Right atrium auricular region (tissue), 2 donors: ENCODE results near the gene ADGRG6. TPM values are rescaled to one million over a fixed set of nuclear protein-coding genes. Genes with fewer than 3 reads are reported as not detected.

Source experiments
- DNase-seq: peaks from one replicate; pipeline ENCODE4 v3.0.0-alpha.2; 2019; ENCODE audit warnings: low spot score
- H3K27ac ChIP-seq, 2 donors: fragments of 200-600 bp; sonication (generic); 1 replicate in 1 of 2; 2 replicates in 1 of 2; pipeline ENCODE4 v1.5.1; 2016 to 2019
- H3K27me3 ChIP-seq, 2 donors: fragments of 200-600 bp; sonication (generic); one replicate each; pipeline versions ENCODE4 v1.5.1 to v1.6.0; 2017 to 2019
- H3K36me3 ChIP-seq: fragments of 200-600 bp; sonication (generic); one replicate; pipeline ENCODE4 v1.5.1; 2016
- H3K4me1 ChIP-seq, 2 donors: fragments of 200-600 bp; sonication (generic); one replicate each; pipeline versions ENCODE4 v1.5.1 to v1.6.0; 2017 to 2019
- H3K4me3 ChIP-seq, 2 donors: fragments of 200-600 bp; sonication (generic); 1 replicate in 1 of 2; 2 replicates in 1 of 2; pipeline ENCODE4 v1.5.1; 2017 to 2019; ENCODE audit warnings: mild to moderate bottlenecking in 1 of 2, moderate library complexity in 1 of 2
- H3K9me3 ChIP-seq, 2 donors: fragments of 200-600 bp; sonication (generic); one replicate each; pipeline ENCODE4 v1.5.1; 2019
- CTCF ChIP-seq, 2 donors: fragments of 200-600 bp; sonication (generic); IDR thresholded peaks; one replicate each; pipeline ENCODE4 v1.5.1; 2019; ENCODE audit warnings: antibody characterized with exemption in 2 of 2
- total RNA-seq, 2 donors: library from RNA; depleted of rRNA; stranded (reverse); fragments of >200 nt; gene quantifications; one replicate each; pipeline ENCODE4 v1.1.0, GENCODE V29; 2016

Gene ADGRG6
- total RNA-seq, 2 donors from 2014 or later, result 9.2 to 20.6 TPM

GRCh38 chr6:142374091-142374770 lies 72.4 kb downstream of the ADGRG6 start:
- no peaks in the 10 kb centered on the region for H3K27me3 ChIP-seq
- H3K36me3 ChIP-seq, result no peaks in the 10 kb centered on the region
- H3K4me3 ChIP-seq, result no peak overlapping the region
- H3K4me1 ChIP-seq, result peaks cover 0 to 13% of the 10 kb centered on the region in 2 donors
- H3K9me3 ChIP-seq, result no peaks in the 10 kb centered on the region
- no peak for DNase-seq
- no peak overlapping the region for H3K27ac ChIP-seq
- TF ChIP-seq CTCF (IDR thresholded peaks at IDR 0.05), result no peak

- Histone ChIP-seq H3K4me3 (no peak overlapping the region), H3K4me1 (peaks cover 0 to 13% of the 10 kb centered on the region in 2 donors), H3K36me3 (no peaks in the 10 kb centered on the region), H3K27me3 (no peaks in the 10 kb centered on the region), H3K27ac (no peak overlapping the region), H3K9me3 (no peaks in the 10 kb centered on the region)
- no peak for DNase-seq
- TF ChIP-seq CTCF (IDR thresholded peaks at IDR 0.05), result no peak
Observed at GRCh38 chr6:142374965-142375733, 73.3 kb downstream of the ADGRG6 start.

GRCh38 chr6:142376115-142376514 lies 74.3 kb downstream of the ADGRG6 start:
- Histone ChIP-seq H3K9me3 (no peaks in the 10 kb centered on the region), H3K27me3 (no peaks in the 10 kb centered on the region), H3K4me1 (peaks cover 0 to 13% of the 10 kb centered on the region in 2 donors), H3K4me3 (no peak overlapping the region), H3K27ac (no peak overlapping the region), H3K36me3 (no peaks in the 10 kb centered on the region)
- TF ChIP-seq CTCF (IDR thresholded peaks at IDR 0.05), result no peak
- no peak for DNase-seq

- DNase-seq, result no peak
- H3K27me3 ChIP-seq, result no peaks in the 10 kb centered on the region
- no peaks in the 10 kb centered on the region for H3K9me3 ChIP-seq
- H3K4me1 ChIP-seq, result peaks cover 0 to 13% of the 10 kb centered on the region in 2 donors
- TF ChIP-seq CTCF (IDR thresholded peaks at IDR 0.05), result no peak
- H3K36me3 ChIP-seq, result no peaks in the 10 kb centered on the region
- no peak overlapping the region for H3K4me3 ChIP-seq
- no peak overlapping the region for H3K27ac ChIP-seq
Observed at GRCh38 chr6:142376800-142377496, 75.1 kb downstream of the ADGRG6 start.

- H3K27ac ChIP-seq, result no peak overlapping the region
- H3K9me3 ChIP-seq, result no peaks in the 10 kb centered on the region
- no peaks in the 10 kb centered on the region for H3K27me3 ChIP-seq
- no peak for TF ChIP-seq CTCF (IDR thresholded peaks at IDR 0.05)
- no peak for DNase-seq
- H3K4me3 ChIP-seq, result no peak overlapping the region
- H3K36me3 ChIP-seq, result no peaks in the 10 kb centered on the region
- peaks cover 0 to 13% of the 10 kb centered on the region in 2 donors for H3K4me1 ChIP-seq
Observed at GRCh38 chr6:142377497-142377848, 75.7 kb downstream of the ADGRG6 start.
